ENCODE measurements around the gene EGFR. TPM values are rescaled to one million over a fixed set of nuclear protein-coding genes. Genes with fewer than 3 reads are reported as not detected.
"Not testable (repeated sequence)": the region's sequence is repeated elsewhere in the genome, so short reads cannot be mapped to it uniquely, and the experiment has no call there.

The EGFR gene
- total RNA-seq, 3 donors from 2014 or later = 63.6 to 96.3 (median 72.5) TPM

DNA sequence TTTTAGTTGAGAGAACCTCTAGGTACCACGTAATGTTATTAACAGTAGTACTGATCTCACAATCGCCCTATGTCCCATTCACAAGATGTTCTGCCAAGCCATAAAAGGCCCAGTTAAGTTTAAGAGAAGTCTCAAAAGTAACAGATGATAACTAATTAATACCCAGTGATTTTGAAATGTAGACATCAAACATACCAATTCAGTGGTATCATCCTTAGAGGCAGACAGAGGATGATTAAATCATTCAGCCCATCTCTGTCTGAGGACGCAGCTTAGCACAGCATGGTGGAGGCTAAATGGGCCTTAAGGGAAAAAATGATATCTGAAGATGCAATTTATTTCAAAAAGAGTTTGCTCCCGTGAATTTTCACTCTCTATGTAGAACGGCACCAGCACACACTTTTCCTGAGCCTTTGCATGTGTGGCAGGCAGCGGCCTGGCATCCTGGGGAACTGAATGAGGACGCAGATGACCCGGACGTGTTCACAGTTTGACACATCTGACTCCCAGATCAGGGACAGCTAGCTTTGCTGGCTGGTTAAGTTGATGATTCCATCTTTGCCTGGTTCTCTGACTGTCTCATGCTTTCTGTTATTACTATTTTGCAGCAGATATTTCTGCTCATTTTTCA, 13.4 kb downstream of the EGFR start:
- ATAC-seq (no peak), DNase-seq (no peak)
- intact Hi-C loops (cut with DNase I, micrococcal nuclease) = no loop called here
- H3K9me3 ChIP-seq = no peaks in the 10 kb centered on the region
- H3K4me3 ChIP-seq = no peak overlapping the region
- no peaks in the 10 kb centered on the region for H3K4me1 ChIP-seq (ENCODE audit: low read depth)
- H3K36me3 ChIP-seq (ENCODE audit: low read depth) = no peaks in the 10 kb centered on the region
- TF ChIP-seq, protein P1, sequence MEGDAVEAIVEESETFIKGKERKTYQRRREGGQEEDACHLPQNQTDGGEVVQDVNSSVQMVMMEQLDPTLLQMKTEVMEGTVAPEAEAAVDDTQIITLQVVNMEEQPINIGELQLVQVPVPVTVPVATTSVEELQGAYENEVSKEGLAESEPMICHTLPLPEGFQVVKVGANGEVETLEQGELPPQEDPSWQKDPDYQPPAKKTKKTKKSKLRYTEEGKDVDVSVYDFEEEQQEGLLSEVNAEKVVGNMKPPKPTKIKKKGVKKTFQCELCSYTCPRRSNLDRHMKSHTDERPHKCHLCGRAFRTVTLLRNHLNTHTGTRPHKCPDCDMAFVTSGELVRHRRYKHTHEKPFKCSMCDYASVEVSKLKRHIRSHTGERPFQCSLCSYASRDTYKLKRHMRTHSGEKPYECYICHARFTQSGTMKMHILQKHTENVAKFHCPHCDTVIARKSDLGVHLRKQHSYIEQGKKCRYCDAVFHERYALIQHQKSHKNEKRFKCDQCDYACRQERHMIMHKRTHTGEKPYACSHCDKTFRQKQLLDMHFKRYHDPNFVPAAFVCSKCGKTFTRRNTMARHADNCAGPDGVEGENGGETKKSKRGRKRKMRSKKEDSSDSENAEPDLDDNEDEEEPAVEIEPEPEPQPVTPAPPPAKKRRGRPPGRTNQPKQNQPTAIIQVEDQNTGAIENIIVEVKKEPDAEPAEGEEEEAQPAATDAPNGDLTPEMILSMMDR (IDR thresholded peaks at IDR 0.05) = no peak

DNA sequence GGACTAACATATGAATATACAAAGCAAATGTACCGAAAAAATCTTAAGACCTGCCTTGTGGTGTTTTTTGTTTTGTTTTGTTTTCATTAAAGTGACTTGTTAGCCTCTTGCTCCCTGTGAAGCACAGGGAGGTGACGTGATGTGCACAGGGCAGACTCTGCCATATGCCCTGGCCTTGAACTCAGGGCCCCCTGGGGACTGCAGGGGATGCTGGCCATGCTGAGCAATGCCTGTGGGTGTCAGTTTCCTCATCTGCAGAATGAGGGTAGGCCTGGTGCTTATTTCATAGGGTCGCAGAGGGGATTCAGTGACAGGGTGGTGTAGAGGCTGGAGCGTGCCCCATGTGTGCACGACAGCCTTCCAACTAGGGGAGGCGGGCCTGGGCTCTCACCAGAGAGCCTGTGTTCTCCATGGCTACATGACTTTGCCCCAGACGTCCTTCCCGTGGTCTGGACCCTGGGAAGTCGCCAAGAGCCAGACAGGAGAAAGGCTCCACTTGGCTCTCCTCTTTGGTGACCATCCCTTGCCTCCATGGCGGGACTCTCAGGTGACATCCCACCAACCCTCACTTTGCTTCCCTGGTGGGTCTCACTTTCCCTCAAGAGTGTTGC, 14.5 kb downstream of the EGFR start:
- TF ChIP-seq, protein P1 (IDR thresholded peaks at IDR 0.05) = no peak
- Histone ChIP-seq H3K4me3 (no peak overlapping the region), H3K4me1 (ENCODE audit: low read depth) (no peaks in the 10 kb centered on the region), H3K36me3 (ENCODE audit: low read depth) (no peaks in the 10 kb centered on the region), H3K9me3 (no peaks in the 10 kb centered on the region)
- DNase-seq (no peak), ATAC-seq (no peak)
- intact Hi-C loops (cut with DNase I, micrococcal nuclease) = no loop called here

DNA sequence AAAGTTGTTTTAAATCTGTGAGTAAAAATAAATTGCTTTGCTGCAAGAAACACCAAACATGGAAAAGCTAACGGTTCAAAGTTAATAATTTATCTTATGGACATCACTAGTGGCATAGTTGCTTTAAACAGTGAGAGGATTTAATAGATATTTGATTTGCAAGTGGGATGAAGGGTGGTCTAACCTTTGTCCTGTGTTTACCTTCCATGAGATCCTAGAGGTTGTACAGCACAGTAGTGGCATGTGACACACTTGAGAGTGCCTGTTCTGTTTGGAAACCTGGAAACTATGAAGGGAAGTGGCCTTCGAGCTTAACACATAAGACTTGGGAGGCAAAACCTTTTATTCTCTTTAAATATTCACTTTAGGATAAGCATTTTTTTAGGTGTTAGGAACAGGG, 16.0 kb downstream of the EGFR start:
- no peaks in the 10 kb centered on the region for H3K9me3 ChIP-seq
- no peaks in the 10 kb centered on the region for H3K36me3 ChIP-seq (ENCODE audit: low read depth)
- TF ChIP-seq, protein P1 (IDR thresholded peaks at IDR 0.05) = no peak
- intact Hi-C loops (cut with DNase I, micrococcal nuclease) = no loop called here
- DNase-seq (no peak), ATAC-seq (no peak)
- H3K4me1 ChIP-seq (ENCODE audit: low read depth) = no peaks in the 10 kb centered on the region
- H3K4me3 ChIP-seq = no peak overlapping the region

DNA sequence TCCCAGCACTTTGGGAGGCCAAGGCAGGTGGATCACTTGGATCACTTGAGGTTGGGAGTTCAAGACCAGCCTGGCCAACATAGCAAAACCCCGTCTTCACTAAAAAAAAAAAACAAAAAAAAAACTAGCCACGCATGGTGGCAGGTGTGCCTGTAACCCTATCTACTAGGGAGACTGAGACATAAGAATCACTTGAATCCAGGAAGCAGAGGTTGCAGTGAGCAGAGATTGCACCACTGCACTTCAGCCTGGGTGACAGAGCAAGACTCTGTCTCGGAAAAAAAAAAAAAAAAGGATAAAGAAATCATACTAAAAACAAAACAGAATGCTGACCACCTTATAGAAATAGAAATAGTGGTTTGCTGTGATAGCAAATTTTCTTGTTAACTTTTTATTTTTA, 16.6 kb downstream of the EGFR start:
- H3K4me1 ChIP-seq (ENCODE audit: low read depth); H3K4me3 ChIP-seq; ATAC-seq; DNase-seq; intact Hi-C loops (cut with DNase I, micrococcal nuclease); H3K36me3 ChIP-seq (ENCODE audit: low read depth); H3K9me3 ChIP-seq: not testable (repeated sequence)

DNA sequence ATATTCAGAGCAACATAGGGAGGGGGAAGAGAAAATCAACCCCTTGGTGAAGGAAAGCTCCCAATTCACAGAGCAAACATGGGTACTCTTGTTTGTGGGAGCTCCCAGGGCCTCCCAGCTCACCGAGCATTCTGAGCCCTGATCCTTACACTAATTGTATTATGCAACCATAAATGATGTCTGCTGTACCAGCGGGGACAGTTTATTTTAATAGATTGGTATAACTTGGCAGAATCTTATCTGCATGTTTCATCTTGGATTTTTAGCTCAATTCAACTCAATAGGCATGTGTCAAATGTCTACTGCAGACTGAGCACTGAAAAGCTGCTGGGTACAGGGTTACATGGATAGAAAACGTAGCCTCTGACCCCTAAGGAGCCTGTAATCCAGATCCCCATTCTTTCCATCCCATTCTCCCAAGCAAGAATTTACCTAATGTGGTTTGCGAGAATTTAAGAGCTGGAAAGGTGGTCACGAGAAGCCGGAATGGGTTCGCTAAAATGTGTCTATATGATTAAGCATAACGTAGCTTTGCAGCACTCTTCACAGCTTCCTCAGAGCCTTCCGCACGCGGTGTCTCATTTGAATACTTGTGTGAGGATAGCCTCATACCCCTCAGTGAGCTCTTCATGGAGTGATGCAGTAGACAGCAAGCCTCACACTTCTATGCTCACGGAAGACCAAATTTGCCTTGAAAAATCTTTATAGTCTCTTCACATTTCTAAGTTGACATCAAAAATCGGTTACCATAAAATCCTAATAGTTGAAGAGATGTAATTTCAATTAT, 18.3 kb downstream of the EGFR start:
- TF ChIP-seq, protein P1 (IDR thresholded peaks at IDR 0.05) = no peak
- ATAC-seq = no peak
- no peaks in the 10 kb centered on the region for H3K9me3 ChIP-seq
- H3K4me3 ChIP-seq = no peak overlapping the region
- no peaks in the 10 kb centered on the region for H3K4me1 ChIP-seq (ENCODE audit: low read depth)
- no peak for DNase-seq
- intact Hi-C loops (cut with DNase I, micrococcal nuclease) = no loop called here
- H3K36me3 ChIP-seq (ENCODE audit: low read depth) = no peaks in the 10 kb centered on the region
